NCI-H82 treated with DMSO at 0.1 percent for 48 hours (cell line): ENCODE measurements around the gene ZNF343.
A peak's percentile ranks its signal among the peaks of the same experiment; 100 is the strongest.

Experiments used
- DNase-seq: peaks from one replicate; lab custom pipeline; 2025; ENCODE audit not compliant: unreplicated experiment; lab: John Stamatoyannopoulos, UW

The ZNF343 gene

DNA sequence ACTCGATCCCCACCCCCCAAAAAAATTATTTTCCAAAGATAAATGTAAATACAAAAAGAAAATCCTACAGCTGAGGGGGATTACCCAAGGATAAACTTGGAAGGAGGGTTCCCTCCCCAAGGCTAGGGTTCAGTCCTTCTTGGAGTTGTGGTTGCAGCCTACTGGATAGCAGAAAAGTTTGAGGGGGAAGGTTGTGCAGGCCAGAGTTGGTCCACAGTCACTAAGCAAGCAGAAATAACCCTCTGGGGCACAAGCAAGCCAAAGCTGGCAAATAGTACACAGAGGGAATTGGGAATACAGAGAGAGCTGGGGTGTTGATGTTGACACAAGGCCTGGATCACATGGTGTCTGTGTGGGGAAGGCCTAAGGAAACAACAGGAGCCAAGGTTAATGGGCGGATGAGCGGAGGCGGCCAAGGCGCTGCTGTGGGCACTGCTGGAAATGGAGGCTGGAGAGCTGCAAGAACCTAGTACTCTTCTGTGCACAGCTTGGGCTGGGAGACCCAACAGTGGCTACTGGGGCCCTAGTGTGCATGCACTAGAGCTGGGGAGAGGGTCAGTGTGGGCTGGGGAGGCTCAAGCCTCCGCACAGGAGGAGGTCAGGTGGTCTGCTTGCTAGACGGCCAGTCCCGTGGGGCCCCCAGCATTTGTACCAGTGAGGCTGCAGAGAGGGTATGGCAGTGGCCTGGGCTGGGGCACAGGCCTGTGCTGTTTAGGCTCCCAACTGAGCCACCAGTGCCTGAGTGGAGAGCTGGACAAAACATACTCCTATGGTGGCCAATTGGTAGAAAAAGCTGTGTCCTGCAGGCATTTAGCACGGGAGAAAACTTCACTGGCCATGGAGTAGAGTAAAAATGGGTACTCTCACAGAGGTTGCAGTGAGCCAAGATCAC lies 32.6 kb downstream of the ZNF343 start:
- no peak for DNase-seq

DNA sequence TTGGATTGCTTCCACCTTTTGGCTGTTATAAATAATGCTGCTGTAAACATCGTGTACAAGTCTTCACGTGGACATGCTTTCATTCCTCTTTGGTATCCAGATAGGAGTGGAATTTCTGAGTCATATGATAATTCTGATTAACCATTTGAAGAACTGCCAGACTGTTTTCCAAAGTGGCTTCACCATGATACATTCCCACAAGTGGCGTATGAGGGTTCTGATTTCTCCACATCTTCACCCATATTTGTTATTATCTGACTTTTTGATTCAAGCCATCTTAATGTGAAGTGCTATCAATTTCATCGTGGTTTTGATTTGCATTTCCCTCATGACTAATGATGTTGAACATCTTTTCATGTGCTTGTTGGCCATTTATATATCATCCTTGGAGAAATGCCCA lies 35.2 kb downstream of the ZNF343 start:
- no peak for DNase-seq

DNA sequence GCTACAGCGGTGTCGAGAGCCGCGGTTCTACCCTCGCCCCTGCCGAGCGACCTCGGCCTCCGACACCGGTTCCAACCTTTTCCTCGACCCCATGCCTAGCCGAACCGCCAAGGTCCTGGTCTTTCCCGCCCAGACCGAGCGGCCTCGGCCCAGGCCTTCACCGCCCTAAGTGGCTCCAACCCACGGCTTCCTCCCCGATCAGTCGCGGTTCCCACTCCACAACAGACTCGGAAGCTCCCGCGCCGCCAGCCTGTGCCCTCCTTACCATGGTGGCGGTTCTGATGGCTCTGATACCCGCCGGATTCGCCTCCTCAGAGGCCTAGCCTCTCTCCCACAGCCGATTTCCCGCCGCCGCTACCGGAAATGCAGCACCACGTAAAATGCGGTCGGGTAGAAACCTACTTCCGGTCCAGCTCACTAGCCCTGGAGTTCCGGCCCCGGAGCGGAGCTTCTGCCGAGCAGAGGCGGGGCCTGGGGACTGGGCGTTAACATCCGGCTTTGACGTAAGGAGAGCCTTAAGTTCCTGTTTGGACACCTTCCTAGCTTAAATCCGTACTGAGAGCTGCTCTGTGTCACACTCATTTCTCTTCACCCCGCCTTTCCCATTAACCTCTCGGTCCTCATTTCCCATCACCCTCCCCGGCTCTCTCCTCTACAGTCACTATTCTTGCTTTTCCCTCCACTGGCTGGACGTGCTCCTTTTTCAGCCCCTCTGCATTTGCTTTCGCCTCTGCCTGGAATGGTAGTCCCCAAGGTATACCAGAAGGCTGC lies 38.1 kb downstream of the ZNF343 start, which contains the start of gene SNRPB:
TSS of gene SNRPB (minus strand) at position 367 of the 771 bp plus-strand sequence. CDS start at position 268, 99 bp downstream.
- DNase-seq, result peak; percentile 99

DNA sequence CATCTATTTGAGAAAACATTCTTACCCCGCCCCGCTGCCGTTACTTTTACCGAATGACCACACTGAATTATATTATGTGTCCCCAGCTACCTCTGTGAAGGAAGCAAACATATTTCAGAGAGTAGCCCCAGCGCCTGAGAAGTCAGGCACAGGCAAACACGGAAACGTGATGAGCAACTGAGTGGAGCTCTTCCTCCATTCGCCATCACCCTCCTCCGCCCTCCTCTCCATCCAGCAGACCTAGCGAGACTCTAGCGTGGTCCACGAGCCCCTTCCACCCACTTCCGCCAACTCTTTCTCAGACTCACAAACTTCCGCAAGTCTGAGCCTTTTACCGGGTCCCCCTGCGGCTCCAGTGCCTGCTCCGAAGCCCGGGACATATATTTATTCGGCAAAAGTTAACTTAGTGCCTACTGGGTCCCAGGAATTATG lies 38.7 kb downstream of the ZNF343 start:
- DNase-seq, result peak; percentile 19

DNA sequence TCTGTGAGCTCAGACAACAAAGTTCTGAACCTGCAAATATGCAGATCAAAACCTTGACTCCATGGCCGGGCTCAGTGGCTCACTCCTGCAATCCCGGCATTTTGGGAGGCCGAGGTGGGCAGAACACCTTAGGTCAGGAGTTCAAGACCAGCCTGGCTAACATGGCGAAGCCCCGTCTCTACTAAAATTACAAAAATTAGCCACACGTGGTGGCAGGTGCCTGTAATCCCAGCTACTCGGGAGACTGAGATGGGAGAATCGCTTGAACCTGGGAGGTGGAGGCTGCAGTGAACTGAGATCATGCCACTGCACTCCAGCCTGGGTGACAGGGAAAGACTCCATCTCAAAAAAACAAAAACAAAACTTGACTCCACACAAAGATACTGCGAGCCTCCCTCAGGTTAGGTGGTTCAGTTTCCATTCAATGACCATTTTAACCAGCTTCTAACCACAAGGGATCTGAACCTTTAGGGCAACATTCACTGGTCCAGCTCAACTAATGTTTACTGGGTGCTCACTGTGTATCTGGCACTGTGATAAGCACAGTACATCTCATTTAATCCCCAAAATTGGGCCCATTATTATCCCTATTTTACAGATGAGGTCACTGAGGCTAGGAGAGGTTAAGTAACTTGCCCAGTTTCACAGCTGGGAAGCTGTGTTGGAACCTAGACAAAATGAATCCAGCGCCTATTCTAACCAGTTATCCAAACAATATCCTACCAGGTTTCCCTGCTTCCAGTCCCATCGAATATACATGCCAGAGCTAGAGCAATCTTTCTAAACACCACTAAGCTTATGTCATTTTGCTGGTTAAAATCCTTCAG lies 39.9 kb downstream of the ZNF343 start:
- no peak for DNase-seq

DNA sequence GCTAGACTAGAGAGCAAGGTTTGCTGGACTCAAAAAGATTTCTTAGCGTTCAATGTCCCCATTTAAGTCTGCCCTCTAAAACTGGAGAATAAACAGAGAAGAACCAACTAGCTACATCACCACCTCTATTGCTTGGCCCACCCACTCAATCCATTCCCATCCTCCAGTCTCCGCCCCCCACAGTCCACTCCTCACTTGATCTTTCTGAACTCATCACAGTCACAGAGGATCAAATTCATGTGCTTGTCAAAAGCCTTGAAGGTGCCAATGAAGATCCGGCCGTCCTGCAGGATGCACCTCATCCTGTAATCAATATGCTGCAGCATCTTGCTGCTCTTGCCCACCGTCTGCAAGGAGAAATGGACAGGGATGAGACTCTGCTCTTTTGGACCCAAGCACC lies 41.3 kb downstream of the ZNF343 start:
- DNase-seq, result no peak

DNA sequence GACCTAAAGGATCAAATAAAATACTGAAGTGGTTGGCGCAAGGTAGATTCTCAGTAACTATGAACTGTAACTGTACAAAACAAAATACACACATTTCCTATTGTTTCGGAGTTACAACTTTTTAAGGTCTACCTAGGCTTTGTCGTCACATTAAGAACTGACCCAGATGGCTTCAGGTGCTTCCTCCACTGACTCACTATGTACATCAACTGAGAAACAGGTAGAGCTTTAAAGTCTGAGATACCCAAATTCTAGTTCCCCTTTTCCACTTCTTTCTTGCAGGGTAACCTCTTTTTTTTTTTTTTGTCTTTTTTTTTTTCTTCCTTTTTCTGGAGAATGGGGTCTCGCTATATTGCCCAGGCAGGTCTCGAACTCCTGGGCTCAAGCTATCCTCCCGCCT lies 43.6 kb downstream of the ZNF343 start:
- DNase-seq, result no peak

DNA sequence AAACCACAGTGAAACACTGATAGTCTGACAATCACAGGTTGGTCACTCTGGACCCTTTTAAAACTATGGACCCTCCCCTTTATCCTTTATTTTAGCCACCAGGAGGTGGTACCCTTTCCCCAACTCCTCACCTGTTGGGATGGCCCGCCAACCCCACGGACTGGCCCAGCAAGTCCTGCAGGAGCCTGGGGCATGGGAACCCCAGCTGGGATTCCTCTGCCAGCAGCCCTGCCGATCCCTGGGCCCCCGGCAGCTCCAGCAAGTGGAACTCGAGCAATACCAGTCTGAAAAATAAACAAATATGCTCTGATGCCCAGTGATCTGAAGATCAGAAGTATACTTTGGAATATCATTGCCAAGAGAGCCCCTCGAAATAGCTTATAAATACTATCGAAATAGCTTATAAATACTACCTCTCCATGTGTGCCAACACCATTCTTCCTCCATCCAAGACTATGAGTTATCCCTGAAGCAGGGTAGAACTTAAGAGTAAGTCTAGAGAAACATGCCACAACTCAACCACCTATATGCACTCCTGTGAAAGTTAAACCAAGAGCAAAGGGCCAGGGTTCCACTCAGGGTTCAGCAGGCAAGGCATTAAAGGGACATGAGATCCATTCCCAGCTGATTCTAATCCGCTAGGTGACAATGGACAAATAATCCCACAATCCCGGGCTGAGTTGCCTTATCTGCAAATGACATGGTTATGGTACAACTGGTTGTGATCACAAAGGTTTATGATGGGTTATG lies 44.9 kb downstream of the ZNF343 start:
- no peak for DNase-seq

DNA sequence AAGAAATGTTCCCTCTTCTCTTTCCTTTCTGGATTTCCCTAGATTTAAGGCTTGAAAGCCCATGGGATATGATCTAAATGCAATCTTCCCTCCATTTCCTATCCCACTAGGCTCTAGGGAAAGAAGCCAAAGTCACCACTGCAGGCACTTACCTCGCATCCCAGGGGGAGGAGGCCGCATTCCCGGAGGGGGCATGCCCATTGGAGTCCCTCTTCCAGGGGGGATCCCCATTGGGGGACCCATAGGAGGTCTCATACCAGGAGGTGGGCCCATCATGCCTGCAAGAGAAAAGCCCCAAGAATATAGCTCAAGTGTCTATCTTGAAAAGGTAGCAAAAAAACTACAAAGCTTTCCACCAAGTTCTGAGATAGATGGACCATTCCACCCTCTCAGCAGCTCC lies 46.2 kb downstream of the ZNF343 start:
- DNase-seq, result no peak

DNA sequence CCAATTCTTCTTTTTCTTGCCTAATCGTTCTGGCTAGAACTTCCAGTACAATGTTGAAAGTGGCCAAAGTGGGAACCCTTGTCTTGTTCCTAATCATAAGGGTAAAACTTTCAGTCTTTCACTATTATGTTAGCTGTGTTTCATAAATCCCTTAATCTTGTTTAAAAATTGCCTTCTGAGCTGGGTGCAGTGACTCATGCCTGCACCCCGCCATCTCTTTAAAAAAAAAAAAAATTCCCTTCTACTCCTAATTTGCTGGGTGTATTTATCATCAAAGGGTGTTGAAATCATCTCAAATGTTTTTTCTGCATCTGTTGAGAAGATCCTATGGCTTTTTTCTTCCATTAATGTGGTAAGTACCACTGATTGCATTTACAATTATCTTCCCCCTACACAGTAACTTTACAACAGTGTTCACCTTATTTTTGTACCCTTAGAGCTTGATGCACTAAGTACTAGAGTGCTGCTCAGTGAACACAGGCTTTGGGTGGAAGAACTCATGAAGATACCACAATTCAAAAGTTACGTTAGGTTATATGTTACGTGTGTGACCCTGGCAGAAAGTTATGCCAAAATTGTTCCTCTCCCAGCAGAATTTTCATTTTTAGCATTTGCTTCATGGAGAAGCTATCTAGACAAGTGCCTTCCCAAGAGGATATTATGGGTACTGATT lies 47.8 kb downstream of the ZNF343 start:
- DNase-seq, result no peak

DNA sequence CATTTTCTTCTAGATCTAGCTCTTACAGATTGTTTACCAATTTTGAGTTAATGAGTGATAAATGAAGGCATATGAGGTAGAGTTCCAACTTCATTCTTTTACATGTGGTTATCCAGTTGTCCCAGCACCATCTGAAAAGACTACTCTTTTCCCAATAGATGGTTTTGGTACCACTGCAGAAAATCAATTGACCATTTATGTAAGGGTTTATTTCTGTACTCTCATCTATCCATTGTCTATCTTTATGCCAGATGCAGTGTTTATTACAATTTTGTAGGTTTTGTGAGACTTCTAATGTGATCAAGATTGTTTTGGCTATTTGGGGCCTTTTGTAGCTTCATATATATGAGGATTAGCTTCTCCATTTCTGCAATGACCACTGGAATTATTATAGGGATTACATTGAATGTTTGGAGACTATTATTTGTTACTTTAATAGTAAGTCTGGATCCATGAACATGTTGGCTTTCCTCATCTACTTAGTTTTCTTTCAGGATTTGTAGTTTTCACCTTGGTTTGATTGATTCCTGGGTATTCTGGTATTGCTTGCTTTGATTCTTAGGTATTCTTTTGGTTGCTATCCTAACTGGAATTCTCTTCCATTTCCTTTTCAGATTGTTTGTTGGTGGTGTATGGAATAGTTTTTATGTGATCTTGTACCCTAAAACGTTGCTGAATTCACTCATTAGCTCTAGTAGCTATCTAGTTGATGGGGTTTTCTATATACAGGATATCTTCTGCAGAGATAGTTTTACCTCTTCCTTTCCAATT lies 48.5 kb downstream of the ZNF343 start:
- DNase-seq, result no peak

DNA sequence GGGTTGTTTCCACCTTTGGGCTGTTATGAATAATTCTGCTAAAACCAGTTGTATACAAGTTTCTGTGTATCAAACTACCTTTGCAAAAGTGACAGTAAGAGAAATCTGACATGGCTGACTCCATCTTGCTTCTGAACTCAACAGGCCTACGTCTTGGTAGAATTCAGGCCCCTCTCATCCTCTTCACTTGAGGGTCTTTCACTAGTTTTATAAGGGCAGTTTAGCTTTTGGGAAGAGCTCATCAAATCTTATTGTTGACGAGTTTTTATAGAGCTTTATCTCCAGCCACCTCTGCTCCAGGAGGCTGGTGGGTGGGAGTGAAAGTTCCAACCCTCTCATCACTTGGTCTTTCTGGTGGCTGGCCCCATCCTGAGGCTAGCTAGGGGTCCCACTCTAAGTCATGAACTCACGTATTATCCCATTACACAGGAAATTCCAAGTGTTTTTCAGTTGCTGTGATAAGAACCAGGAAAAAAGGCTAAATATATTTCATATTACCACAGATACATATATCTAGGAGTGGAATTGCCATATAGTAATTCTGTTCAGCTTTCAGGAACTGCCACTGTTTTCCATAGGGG lies 49.7 kb downstream of the ZNF343 start:
- DNase-seq, result no peak

DNA sequence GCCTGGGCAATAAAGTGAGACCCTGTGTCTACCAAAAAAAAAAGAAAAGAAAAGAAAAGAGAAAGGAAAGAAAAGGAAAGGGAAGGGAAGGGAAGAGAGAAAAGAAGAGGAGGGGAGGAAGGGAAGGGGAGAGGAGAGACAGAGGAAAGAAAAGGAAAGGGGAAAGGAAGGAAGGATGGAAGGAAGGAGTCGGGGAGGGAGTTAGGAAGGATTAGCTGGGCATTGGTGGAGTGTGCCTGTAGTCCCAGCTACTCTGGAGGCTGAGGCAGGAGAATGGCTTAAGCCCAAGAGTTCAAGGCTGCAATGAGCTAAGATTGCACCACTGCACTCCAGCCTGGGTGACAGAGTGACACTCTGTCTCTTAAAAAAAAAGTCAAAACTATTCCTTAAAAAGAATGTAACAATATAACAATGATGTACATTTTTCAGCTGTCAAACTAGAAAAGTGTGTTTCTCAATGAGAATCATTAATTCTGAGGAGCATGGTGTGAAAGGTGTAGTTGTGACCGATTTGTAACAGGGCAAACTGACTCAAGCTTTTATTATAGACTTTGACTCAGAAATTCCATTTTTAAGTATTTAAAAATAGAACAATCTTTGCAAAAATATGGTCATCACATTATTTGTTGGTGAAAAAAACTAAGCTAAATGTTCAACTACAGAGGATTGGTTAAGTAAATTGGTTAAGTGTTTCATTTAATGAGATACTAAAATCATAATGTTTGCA lies 52.8 kb downstream of the ZNF343 start:
- DNase-seq, result no peak

DNA sequence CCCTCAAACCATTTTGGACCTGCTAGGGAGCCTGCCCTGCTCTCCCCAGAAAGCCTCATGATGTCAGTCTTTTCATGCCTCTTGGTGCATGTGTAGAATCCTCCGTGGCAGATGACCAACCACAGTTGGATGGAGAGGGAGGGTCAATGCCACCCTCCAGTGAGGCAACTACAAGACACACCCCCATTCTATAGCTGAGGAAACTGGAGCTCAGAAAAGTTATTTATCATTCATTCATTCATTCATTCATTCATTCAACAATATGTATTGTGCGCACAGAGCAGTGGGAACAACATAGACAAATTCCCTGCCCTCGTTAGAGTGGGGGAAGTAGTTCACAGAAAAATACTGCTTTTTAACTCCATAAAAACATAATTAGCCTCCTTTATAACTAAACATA lies 54.9 kb downstream of the ZNF343 start:
- DNase-seq, result no peak

DNA sequence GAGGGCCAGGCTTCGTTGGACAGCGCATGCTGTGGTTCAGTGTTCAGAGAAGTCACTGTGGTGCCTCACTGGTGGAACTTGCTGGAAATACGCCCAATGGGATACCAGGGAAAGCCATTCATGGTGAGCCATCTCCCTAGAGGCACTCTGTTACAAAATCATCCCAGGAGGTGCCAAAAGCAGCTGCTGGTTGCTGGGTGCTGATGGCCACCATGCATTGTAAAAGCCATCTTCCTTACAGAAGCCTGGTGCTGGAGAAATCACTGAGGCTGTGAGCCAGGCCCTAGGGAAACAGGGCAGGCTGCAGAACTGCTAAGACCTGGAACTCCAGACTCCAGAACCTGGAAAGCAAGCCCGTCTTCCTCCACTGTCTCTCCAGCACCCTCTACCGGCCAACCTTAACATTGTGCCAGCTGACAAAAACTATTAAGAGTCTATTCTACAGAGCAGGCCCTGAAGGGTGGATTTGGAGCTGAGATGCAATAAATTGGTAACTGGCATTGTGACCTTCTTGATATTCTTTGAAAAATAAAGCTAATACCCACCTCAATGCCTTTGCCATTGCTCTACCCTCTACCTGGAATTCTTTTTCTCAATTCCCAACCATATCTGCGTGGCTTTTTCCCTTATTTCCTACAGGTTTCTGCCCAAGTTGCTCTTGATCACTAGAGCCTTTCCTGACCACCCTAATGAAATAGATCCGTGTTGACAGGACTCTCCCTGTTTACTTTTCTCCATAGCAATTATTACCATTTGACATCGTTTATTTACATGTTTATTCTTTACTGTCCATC lies 56.6 kb downstream of the ZNF343 start:
- peak; percentile 63 for DNase-seq

DNA sequence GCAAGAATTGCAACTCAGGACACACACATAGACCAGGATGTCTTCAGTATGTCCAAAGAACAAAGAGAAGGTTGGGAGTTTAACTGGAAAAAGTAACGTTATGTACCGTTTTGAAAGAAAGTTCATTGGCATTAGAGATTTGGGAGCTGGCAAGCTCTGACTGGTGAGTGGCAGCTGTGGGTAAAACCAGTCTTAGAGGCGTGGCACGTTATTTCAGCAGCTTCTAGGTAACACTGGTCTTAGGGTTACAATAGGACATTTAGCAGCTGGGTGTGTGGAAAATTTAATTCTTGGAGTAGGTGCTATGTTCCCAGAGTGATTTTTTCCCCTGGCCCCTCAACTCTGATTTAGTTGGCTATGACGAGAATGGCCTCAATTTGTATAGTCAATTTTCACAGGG lies 57.3 kb downstream of the ZNF343 start:
- DNase-seq, result no peak

DNA sequence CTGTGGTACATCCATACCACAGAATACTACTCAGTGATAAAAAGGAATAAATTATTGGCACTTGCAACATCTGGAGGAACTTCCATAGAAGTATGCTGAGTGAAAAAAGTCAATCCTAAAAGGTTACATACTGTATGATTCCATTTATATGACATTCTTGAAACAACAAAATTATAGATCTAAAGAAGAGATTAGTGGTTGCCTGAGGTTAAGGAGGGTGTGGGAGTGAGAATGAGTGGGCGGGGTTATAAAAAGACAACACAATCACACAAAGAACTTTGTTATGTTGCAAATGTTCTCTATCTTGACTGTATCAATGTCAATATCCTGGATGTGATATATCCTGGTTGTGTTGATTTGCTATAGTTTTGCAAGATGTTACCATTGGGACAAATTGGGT lies 59.3 kb downstream of the ZNF343 start:
- DNase-seq, result no peak
